Renal pelvis (tissue), 12 donors: Measurements from ENCODE around the gene AFP. TPM values are rescaled to one million over a fixed set of nuclear protein-coding genes. Genes with fewer than 3 reads are reported as not detected.
"Not testable (repeated sequence)": the region's sequence is repeated elsewhere in the genome, so short reads cannot be mapped to it uniquely, and the experiment has no call there.

Experiments
- DNase-seq: peaks from one replicate; pipeline ENCODE4 v3.0.0-alpha.2; 2013
- long read RNA-seq, 16 experiments: transcript quantifications; one replicate each; lab custom pipeline, GENCODE V29; 2026
- polyA plus RNA-seq, 3 donors: library from polyadenylated mRNA; unstranded; fragments of 120-200 nt; gene quantifications; one replicate each; pipeline ENCODE4 v1.2.1, GENCODE V29; 2013; ENCODE audit not compliant: insufficient read length in 3 of 3

AFP gene
- 1,000 to 10,000 TPM in 2 of 3 donors, 100 to 1,000 TPM in 1; 437 to 1,749 (median 1,318) TPM for polyA plus RNA-seq
- long read RNA-seq, donor 1, transcript AFP-202 (15 exons, 2,484 nt): major isoform, 172 of 309 reads
- long read RNA-seq, donor 1, transcript AFP-204 (5 exons, 728 nt): minor isoform, 9 of 309 reads
- long read RNA-seq, donor 1, partial matches to known transcripts: 118 of 309 reads
- long read RNA-seq, donor 1, other reads (novel, unspliced or antisense): 8 of 309 reads
- long read RNA-seq, donor 2, transcript AFP-202 (15 exons, 2,484 nt): major isoform, 425 of 807 reads
- long read RNA-seq, donor 2, transcript AFP-204 (5 exons, 728 nt): minor isoform, 16 of 807 reads
- long read RNA-seq, donor 2, partial matches to known transcripts: 330 of 807 reads
- long read RNA-seq, donor 2, other reads (novel, unspliced or antisense): 33 of 807 reads
- long read RNA-seq, donor 3, transcript AFP-202 (15 exons, 2,484 nt): major isoform, 62 of 143 reads
- long read RNA-seq, donor 3, partial matches to known transcripts: 75 of 143 reads
- long read RNA-seq, donor 3, other reads (novel, unspliced or antisense): 0 of 143 reads
- long read RNA-seq, donor 4, transcript AFP-202 (15 exons, 2,484 nt): major isoform, 181 of 418 reads
- long read RNA-seq, donor 4, transcript AFP-204 (5 exons, 728 nt): minor isoform, 10 of 418 reads
- long read RNA-seq, donor 4, partial matches to known transcripts: 214 of 418 reads
- long read RNA-seq, donor 4, other reads (novel, unspliced or antisense): 10 of 418 reads
- long read RNA-seq, donor 5, transcript AFP-202 (15 exons, 2,484 nt): major isoform, 80 of 193 reads
- long read RNA-seq, donor 5, partial matches to known transcripts: 105 of 193 reads
- long read RNA-seq, donor 5, other reads (novel, unspliced or antisense): 5 of 193 reads
- long read RNA-seq, donor 6, transcript AFP-202 (15 exons, 2,484 nt): major isoform, 71 of 109 reads
- long read RNA-seq, donor 6, partial matches to known transcripts: 35 of 109 reads
- long read RNA-seq, donor 6, other reads (novel, unspliced or antisense): 0 of 109 reads
- long read RNA-seq, donor 7, transcript AFP-202 (15 exons, 2,484 nt): major isoform, 292 of 673 reads
- long read RNA-seq, donor 7, partial matches to known transcripts: 363 of 673 reads
- long read RNA-seq, donor 7, other reads (novel, unspliced or antisense): 11 of 673 reads
- long read RNA-seq, donor 8, transcript AFP-202 (15 exons, 2,484 nt): major isoform, 13 of 18 reads
- long read RNA-seq, donor 8, partial matches to known transcripts: 5 of 18 reads
- long read RNA-seq, donor 8, other reads (novel, unspliced or antisense): 0 of 18 reads
- long read RNA-seq, donor 9, transcript AFP-204 (5 exons, 728 nt): minor isoform, 14 of 616 reads
- long read RNA-seq, donor 9, transcript AFP-202 (15 exons, 2,484 nt): major isoform, 287 of 616 reads
- long read RNA-seq, donor 9, partial matches to known transcripts: 294 of 616 reads
- long read RNA-seq, donor 9, other reads (novel, unspliced or antisense): 19 of 616 reads
- long read RNA-seq, donor 10, transcript AFP-202 (15 exons, 2,484 nt): major isoform, 186 of 427 reads
- long read RNA-seq, donor 10, transcript AFP-204 (5 exons, 728 nt): minor isoform, 7 of 427 reads
- long read RNA-seq, donor 10, partial matches to known transcripts: 204 of 427 reads
- long read RNA-seq, donor 10, other reads (novel, unspliced or antisense): 28 of 427 reads
- long read RNA-seq, donor 11, transcript AFP-202 (15 exons, 2,484 nt): major isoform, 96 of 210 reads
- long read RNA-seq, donor 11, partial matches to known transcripts: 110 of 210 reads
- long read RNA-seq, donor 11, other reads (novel, unspliced or antisense): 0 of 210 reads
- long read RNA-seq, donor 12, transcript AFP-204 (5 exons, 728 nt): minor isoform, 6 of 592 reads
- long read RNA-seq, donor 12, transcript AFP-202 (15 exons, 2,484 nt): major isoform, 292 of 592 reads
- long read RNA-seq, donor 12, partial matches to known transcripts: 269 of 592 reads
- long read RNA-seq, donor 12, other reads (novel, unspliced or antisense): 23 of 592 reads
- long read RNA-seq, donor 13, transcript AFP-202 (15 exons, 2,484 nt): major isoform, 17 of 60 reads
- long read RNA-seq, donor 13, partial matches to known transcripts: 39 of 60 reads
- long read RNA-seq, donor 13, other reads (novel, unspliced or antisense): 0 of 60 reads
- long read RNA-seq, donor 14, transcript AFP-202 (15 exons, 2,484 nt): major isoform, 192 of 581 reads
- long read RNA-seq, donor 14, transcript AFP-204 (5 exons, 728 nt): minor isoform, 6 of 581 reads
- long read RNA-seq, donor 14, partial matches to known transcripts: 373 of 581 reads
- long read RNA-seq, donor 14, other reads (novel, unspliced or antisense): 8 of 581 reads
- long read RNA-seq, donor 15, transcript AFP-204 (5 exons, 728 nt): minor isoform, 7 of 259 reads
- long read RNA-seq, donor 15, transcript AFP-202 (15 exons, 2,484 nt): major isoform, 145 of 259 reads
- long read RNA-seq, donor 15, partial matches to known transcripts: 99 of 259 reads
- long read RNA-seq, donor 15, other reads (novel, unspliced or antisense): 5 of 259 reads
- long read RNA-seq, donor 16, transcript AFP-202 (15 exons, 2,484 nt): major isoform, 144 of 336 reads
- long read RNA-seq, donor 16, transcript AFP-204 (5 exons, 728 nt): minor isoform, 8 of 336 reads
- long read RNA-seq, donor 16, partial matches to known transcripts: 181 of 336 reads
- long read RNA-seq, donor 16, other reads (novel, unspliced or antisense): 0 of 336 reads

DNA sequence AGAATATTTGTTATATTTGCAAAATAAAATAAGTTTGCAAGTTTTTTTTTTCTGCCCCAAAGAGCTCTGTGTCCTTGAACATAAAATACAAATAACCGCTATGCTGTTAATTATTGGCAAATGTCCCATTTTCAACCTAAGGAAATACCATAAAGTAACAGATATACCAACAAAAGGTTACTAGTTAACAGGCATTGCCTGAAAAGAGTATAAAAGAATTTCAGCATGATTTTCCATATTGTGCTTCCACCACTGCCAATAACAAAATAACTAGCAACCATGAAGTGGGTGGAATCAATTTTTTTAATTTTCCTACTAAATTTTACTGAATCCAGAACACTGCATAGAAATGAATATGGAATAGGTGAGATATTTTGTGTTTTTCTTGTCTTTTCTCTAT is at the start of gene AFP:
Gene AFP, plus strand, starts transcription at position 238 of the 400 bp plus-strand sequence. Its CDS starts 42 bp downstream, at position 280.
- DNase-seq: no peak

DNA sequence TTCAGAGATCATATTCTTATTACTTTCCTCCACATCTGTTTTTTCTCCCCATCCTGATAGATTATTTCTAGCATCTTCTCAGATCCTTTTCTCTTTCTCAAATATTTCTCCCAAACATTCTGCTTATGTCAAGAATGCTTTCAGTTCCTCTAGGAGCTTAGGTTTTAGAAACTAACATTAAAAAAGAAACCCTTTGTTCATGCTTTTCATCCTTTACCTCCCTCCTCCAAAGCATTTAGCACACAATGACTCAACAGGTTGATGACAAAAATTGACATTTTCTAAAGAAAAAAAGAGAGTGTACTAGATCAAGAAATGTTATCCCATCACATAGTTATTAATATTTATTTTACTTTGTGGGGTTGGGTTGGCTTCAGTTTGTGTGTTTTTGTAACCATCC is 48.5 kb upstream of the AFP start:
- no peak for DNase-seq

DNA sequence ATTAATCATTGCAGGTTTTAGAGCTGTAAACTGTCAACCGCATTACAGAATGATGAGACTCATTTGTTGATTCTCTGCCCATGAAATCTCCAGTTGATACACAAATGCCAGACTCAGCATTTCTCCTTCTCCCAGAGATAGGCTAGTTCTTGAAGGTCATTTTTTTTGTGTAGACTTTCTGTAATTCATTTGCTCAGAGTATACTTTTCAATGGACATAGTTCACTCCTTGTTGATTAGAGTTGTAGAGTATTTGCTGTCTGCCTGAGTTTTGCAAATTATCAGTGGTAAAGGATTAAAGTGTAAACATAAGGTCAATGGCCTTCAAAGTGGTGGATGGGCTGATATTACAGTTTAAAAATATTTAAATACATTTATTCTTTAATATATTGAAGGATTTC is 47.1 kb upstream of the AFP start:
- no peak for DNase-seq

DNA sequence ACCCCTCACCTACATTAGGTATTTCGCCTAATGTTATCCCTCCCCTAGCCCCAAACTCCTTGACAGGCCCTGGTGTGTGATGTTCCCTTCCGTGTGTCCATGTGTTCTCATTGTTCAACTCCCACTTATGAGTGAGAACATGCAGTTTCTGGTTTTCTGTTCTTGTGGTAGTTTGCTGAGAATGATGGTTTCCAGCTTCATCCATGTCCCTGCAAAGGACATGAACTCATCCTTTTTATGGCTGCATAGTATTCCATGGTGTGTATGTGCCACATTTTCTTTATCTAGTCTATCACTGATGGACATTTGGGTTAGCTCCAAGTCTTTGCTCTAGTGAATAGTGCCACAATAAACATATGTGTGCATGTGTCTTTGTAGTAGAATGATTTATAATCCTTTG is 46.4 kb upstream of the AFP start:
- DNase-seq: not testable (repeated sequence)

DNA sequence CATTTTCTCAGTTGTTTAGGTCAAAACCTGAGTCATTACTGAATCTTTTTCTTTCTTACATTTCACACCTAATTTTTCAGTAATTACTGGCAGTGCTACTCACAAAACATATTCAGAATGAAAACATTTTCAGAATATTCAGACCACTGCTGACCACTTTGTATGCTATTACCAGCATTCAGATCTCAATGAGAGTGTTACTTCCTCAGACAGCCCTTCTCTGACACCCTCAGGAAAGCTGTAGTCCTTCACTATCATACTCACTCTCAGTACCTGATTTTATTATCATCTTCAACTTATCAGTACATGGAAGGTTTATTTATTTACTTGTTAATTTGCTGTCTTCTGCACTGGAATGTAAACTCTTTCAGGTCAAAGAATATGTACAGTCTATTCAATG is 44.2 kb upstream of the AFP start:
- no peak for DNase-seq

DNA sequence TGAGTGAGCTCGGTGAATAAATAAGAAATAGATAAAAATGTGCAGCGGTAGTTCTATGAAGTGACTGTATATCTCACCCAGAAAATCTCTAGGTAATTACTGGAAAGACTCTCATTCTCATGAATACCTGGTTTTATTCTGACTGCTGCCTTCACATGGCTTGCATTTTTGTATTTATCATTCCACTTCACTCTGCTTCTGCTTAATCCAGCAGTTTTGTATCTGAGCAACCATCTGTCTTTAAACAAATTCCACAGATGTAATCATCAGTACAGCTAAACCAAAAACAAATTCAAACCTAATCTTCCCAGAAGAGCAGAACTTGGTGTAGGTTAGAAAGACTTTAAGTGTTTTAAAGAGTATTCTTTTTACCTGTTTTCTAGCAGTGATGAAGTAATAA is 43.1 kb upstream of the AFP start:
- DNase-seq: no peak

DNA sequence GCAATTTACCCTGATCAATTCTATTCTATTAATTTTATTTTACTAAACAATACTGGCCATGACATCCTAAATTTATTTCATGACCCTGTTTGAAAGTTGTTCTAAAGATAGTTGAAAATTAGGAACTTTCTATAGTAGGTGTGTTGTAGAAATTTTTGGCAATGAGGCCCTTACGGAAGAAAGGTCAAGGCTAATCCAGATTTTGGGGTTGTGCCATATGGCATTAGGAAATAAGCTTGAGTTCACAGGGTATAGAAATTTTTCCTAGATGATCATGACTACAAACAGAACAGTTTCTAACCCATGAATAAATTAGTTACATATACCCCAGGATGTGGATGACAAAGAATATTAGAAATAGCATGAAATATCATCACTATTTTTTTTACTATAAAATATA is 39.7 kb upstream of the AFP start:
- DNase-seq: no peak

DNA sequence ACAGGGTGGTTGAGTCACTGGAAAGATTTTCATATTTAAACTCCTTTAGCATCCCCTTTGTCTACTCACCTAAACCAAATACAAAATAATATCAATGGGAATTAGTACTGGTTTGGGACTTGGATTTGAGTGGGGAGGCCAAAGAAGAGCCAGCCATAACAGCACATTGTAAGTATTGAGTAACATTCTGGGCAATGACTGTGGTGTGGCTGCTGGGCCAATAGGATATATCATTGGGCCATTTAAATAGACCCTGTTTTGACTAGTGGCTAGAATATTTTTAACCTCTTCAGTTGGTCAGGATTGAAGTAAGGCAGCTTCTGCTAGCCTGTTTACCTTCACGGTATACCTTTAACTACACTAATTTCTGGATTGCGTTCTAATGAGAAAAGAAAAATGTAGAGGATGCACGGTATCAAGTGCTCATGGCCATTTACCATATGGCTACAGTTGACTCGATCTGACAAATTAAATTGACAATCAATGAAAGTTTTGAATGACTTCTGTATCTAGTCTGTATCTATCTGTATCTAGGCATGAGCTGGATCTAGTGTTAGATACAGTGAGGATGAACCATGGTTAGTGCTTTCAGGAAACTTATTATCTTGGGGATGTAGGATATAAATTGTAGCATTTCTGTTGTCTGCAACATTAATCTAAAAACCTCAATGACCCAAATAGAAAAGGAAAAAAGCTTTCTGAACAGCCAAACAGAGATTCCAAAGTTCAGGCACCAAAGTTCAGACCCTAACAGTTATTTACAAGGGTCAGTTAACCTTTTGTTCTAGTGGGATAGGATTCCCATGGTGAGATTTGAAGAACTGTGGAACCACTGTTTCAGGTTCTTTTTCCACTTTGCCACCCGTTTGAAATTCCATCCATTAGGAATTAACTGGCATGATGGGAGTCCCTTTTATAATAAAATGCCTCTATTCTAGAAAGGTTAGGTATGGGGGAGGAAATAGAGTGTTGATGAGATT is 38.7 kb upstream of the AFP start:
- DNase-seq: no peak

DNA sequence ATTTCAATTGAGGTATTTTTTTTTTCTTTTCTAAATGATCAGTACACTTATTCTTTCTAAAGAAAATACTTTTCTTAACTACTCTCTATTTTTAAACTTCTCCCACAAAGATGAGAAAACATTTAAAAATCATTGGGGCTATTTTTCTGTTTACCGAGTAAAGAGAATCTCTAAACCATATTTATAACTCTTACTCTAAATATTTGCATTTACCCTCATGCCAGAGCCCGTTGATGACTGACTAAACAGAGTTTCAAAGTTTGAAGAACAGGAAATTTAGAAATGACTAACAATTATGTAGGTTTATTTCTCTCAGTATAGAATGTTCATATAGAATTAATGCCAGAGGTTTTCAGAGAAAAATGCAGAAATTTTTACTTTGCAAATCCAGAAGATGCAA is 34.6 kb upstream of the AFP start:
- DNase-seq: no peak

DNA sequence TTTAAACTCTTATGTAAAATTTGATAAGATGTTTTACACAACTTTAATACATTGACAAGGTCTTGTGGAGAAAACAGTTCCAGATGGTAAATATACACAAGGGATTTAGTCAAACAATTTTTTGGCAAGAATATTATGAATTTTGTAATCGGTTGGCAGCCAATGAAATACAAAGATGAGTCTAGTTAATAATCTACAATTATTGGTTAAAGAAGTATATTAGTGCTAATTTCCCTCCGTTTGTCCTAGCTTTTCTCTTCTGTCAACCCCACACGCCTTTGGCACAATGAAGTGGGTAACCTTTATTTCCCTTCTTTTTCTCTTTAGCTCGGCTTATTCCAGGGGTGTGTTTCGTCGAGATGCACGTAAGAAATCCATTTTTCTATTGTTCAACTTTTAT is 32.0 kb upstream of the AFP start, which contains the start of gene ALB:
Gene ALB, plus strand, starts transcription at position 246 of the 400 bp plus-strand sequence. Its CDS starts 41 bp downstream, at position 287.
- DNase-seq: no peak

DNA sequence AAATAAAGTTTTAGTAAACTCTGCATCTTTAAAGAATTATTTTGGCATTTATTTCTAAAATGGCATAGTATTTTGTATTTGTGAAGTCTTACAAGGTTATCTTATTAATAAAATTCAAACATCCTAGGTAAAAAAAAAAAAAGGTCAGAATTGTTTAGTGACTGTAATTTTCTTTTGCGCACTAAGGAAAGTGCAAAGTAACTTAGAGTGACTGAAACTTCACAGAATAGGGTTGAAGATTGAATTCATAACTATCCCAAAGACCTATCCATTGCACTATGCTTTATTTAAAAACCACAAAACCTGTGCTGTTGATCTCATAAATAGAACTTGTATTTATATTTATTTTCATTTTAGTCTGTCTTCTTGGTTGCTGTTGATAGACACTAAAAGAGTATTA is 31.6 kb upstream of the AFP start:
- no peak for DNase-seq

DNA sequence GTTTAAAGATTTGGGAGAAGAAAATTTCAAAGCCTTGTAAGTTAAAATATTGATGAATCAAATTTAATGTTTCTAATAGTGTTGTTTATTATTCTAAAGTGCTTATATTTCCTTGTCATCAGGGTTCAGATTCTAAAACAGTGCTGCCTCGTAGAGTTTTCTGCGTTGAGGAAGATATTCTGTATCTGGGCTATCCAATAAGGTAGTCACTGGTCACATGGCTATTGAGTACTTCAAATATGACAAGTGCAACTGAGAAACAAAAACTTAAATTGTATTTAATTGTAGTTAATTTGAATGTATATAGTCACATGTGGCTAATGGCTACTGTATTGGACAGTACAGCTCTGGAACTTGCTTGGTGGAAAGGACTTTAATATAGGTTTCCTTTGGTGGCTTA is 30.9 kb upstream of the AFP start:
- DNase-seq: no peak

DNA sequence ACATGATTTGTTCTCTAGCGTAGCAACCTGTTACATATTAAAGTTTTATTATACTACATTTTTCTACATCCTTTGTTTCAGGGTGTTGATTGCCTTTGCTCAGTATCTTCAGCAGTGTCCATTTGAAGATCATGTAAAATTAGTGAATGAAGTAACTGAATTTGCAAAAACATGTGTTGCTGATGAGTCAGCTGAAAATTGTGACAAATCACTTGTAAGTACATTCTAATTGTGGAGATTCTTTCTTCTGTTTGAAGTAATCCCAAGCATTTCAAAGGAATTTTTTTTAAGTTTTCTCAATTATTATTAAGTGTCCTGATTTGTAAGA is 29.5 kb upstream of the AFP start:
- DNase-seq: no peak

DNA sequence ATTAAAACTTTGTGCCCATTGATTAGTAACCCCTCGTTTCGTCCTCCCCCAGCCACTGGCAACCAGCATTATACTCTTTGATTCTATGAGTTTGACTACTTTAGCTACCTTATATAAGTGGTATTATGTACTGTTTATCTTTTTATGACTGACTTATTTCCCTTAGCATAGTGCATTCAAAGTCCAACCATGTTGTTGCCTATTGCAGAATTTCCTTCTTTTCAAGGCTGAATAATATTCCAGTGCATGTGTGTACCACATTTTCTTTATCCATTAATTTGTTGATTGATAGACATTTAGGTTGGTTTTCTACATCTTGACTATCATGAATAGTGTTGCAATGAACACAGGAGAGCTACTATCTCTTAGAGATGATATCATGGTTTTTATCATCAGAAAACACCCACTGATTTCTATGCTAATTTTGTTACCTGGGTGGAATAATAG is 28.8 kb upstream of the AFP start:
- no peak for DNase-seq

DNA sequence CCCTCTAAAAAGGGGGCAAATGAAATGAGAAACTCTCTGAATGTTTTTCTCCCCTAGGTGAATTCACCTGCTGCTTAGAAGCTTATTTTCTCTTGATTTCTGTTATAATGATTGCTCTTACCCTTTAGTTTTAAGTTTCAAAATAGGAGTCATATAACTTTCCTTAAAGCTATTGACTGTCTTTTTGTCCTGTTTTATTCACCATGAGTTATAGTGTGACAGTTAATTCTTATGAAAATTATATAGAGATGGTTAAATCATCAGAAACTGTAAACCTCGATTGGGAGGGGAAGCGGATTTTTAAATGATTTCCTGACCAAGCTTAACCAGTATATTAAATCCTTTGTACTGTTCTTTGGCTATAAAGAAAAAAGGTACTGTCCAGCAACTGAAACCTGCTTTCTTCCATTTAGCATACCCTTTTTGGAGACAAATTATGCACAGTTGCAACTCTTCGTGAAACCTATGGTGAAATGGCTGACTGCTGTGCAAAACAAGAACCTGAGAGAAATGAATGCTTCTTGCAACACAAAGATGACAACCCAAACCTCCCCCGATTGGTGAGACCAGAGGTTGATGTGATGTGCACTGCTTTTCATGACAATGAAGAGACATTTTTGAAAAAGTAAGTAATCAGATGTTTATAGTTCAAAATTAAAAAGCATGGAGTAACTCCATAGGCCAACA is 27.7 kb upstream of the AFP start:
- no peak for DNase-seq

DNA sequence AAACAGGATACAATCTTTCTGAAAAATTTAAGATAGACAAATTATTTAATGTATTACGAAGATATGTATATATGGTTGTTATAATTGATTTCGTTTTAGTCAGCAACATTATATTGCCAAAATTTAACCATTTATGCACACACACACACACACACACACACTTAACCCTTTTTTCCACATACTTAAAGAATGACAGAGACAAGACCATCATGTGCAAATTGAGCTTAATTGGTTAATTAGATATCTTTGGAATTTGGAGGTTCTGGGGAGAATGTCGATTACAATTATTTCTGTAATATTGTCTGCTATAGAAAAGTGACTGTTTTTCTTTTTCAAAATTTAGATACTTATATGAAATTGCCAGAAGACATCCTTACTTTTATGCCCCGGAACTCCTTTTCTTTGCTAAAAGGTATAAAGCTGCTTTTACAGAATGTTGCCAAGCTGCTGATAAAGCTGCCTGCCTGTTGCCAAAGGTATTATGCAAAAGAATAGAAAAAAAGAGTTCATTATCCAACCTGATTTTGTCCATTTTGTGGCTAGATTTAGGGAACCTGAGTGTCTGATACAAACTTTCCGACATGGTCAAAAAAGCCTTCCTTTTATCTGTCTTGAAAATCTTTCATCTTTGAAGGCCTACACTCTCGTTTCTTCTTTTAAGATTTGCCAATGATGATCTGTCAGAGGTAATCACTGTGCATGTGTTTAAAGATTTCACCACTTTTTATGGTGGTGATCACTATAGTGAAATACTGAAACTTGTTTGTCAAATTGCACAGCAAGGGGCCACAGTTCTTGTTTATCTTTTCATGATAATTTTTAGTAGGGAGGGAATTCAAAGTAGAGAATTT is 26.8 kb upstream of the AFP start:
- no peak for DNase-seq
